Ishikawa (cell line): ENCODE results near the gene ADAMTSL1.

Source experiments
- CREB1 ChIP-seq: IDR thresholded peaks from 2 replicates; pipeline ENCODE4 v1.6.1; 2012; ENCODE audit warnings: low read depth
- EGR1 ChIP-seq: IDR thresholded peaks from 2 replicates; pipeline ENCODE4 v1.6.1; 2012
- EP300 ChIP-seq: IDR thresholded peaks from 2 replicates; pipeline ENCODE4 v1.6.1; 2012; ENCODE audit warnings: borderline replicate concordance
- RAD21 ChIP-seq: IDR thresholded peaks from 2 replicates; pipeline ENCODE4 v1.6.1; 2012; ENCODE audit warnings: low read depth
- YY1 ChIP-seq: IDR thresholded peaks from 2 replicates; pipeline ENCODE4 v1.6.1; 2012; ENCODE audit warnings: low read depth
- ZBTB7A ChIP-seq: IDR thresholded peaks from 2 replicates; pipeline ENCODE4 v1.6.1; 2012; ENCODE audit warnings: low read depth

DNA sequence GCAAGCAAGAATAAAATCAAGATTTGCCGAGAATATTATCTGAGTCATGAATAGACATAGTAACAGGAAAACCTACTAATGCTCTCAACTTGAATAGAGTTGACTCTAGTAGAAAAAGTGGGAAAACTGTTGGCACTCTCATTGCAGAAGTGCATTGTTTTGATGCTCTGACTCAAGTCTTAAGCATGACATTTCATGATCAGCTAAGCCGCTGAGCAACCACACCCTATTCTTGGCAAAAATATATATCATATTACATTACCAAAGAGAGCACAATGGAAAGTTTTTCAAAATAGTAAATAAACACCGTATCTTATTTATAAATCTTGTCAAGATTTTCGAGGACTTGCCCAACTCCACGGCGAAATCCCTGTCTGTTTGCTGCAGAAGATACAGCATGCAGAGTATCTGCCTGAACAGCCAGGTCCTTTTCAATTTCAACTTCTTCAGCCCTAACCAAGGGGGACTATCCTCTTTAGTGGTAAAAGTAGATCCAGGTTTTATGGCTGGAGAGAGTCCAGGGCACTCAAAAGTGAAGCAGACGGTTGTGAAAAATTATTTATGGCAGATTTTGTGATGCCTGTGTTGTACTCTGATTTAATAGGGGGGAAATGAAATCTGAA is 13.9 kb upstream of the ADAMTSL1 start:
- TF ChIP-seq CREB1 (no peak), EP300 (no peak), YY1 (no peak), ZBTB7A (no peak), EGR1 (no peak), RAD21 (no peak)
